ENCODE measurements around the gene CAB39.
"Not testable (repeated sequence)": the region's sequence is repeated elsewhere in the genome, so short reads cannot be mapped to it uniquely, and the experiment has no call there.

Gene CAB39

DNA sequence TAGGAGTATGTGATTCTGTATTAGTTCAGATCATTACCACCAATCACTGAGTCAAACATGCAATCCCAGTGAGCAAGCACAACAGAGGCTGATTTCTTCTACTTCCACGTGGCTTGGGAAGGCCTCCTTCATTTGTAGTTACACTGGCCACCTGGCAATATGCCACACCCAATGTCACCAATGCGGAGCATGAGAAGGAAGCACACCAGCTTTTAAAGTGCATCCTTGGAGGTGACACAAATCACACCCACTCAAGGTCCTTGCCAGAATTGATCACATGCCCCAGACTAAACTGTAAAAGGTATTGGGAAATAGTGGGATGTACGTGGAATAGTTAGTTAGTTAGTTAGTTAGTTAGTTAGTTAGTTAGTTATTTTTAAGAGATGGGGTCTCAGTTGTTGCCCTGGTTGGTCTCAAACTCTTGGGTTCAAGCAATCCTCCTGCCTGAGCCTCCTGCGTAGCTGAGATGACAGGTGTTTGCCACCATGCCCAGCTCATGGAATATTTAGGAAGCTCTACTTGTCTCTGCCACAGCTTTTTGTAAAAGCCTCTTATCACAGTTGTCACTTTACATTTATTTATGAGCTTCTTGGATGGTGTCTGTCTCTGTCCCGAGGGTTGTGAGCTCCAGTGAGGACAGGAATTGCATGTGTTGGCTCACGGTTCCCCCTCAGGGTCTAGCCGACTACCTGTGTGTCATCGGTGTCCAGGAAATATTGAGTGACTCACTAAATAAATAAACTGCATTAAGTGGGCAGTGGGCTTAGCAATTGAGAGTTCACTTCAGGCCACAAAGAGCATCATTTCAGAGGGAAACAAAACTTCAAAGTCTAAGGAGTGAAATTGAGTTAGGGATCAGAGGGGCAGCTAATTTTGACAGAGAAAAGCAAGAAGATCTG, 28.1 kb upstream of the CAB39 start:
- no peak for DNase-seq (ENCODE audit: low spot score)

- no peak for DNase-seq (ENCODE audit: low spot score)
Observed at GRCh38 chr2:230685178-230685577, 27.5 kb upstream of the CAB39 start.

DNA sequence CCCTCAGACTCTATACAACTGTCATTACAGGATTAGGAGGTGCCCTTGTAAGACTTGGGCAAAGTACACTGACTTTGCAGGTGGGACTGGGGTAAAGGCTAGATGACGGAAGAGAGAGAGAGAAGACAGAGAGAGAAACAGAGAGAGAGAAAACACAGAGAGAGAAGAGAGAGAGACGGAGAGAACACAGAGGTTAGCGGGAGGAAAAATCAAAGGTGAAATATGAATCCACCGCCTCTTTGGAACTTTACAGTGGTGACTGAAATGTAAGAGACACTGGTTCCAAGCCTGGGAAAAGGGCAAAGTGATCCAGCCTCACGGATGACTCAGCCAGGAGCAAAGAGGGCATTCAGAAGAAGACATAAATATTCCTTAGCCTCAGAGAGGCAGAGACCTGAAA, 25.1 kb upstream of the CAB39 start:
- DNase-seq (ENCODE audit: low spot score): no peak

GRCh38 chr2:230688490-230688889, 24.2 kb upstream of the CAB39 start:
- DNase-seq (ENCODE audit: low spot score): no peak

GRCh38 chr2:230690439-230690838, 22.2 kb upstream of the CAB39 start:
- DNase-seq (ENCODE audit: low spot score): no peak

DNA sequence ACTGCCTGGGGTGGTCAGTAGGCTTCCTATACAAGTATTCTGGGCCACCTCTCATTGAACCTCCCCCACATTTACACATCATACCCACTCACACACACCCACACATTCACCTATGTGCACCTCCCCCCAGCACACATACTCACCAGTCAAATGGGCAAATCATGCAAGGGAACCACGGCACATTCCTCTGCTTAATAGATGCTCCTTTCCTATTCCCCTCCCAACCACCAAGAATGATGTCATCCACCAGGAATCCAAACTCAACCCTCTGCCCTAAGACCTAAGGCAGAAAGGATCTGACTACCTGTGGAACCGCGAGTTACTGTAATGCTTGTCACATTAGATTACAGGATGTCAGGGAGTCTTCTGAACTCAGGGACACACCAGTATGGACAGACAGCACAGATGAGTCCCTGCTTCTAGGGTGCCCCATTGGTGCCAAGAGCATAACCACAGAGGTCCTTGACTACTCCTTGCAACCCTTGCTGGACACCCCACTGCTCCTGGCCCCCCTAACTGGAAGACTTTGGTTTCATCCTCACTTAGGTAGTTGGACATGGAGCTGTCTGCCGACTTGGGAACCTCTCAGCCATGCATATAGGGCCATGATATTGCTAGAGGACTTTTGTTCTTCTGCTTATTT, 21.5 kb upstream of the CAB39 start:
- no peak for DNase-seq (ENCODE audit: low spot score)

- DNase-seq (ENCODE audit: low spot score): no peak
Observed at GRCh38 chr2:230692760-230693159, 19.9 kb upstream of the CAB39 start.

DNA sequence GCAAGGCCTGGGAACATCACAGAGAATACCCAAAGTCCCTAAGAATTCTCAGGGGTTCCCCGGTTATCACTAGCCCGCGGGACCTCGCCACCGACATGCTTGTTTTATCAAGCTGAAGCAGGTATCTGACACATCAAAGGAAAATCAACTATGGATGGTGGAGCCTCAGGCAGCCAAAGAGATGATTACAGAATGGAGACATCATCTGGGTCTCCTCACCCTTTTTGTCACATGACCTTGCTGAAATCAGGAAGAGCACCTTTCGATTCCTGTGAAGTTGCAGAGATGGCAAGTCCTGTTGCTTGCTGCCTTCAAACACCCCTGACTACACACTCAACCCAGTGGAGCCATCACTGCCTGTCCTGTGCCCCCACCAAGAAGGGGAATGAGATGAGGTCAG, 19.2 kb upstream of the CAB39 start:
- no peak for DNase-seq (ENCODE audit: low spot score)

DNA sequence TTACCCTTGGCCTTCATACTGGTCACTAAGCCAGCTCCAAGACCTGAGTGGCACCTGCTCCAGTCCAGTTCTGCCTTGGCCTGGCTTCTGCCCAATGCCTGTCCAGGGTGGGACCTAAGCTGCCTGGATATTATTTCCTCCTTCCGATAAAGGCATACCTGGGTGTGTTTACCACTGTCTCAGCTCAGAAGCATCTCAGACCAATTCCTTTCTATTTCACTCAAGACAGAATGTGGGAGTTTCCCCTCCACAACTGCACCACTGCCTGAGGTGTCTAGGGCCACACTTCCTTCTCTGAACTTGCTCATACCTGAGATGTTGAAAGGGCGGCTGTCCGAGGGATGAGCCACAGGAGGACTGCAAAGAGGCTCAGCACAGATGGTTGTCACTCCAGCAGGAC, 18.4 kb upstream of the CAB39 start:
- DNase-seq (ENCODE audit: low spot score): no peak

GRCh38 chr2:230695551-230695950, 17.1 kb upstream of the CAB39 start:
- DNase-seq (ENCODE audit: low spot score): no peak

DNA sequence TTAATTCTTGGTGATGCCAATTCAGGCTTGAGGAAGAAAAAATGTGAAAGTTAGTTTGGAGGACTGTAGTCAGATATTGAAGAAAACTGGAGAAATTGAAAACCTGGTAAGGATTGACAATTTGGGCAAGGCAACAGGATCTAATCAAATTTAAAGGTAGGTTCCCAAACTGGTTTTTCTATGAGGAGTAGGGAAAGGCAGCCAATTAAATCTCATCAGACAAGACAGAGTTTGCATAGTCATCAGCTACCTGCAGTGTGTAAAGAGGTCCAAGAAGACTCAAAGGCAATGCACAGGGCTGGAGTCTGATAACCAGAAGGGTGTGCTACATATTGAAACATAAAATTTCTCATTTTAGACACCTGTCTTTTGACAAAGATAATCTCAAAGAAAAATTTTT, 16.0 kb upstream of the CAB39 start:
- DNase-seq (ENCODE audit: low spot score): no peak

- DNase-seq (ENCODE audit: low spot score): no peak
Observed at GRCh38 chr2:230697676-230698075, 15.0 kb upstream of the CAB39 start.

DNA sequence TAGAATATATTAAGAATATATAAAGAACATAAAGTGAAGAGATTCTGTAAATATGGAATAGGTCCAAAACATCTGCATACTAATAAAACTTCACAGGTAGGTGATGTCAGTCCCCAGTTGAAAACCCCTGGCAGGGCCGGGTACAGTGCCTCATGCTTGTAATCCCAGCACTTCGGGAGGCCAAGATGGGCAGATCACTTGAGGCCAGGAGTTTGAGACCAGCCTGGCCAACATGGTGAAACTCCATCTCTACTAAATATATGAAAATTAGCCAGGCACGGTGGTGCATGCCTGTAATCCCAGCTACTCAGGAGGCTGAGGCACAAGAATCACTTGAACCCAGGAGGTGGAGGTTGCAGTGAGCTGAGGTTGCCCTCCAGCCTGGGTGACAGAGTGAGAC, 13.9 kb upstream of the CAB39 start:
- not testable (repeated sequence) for DNase-seq (ENCODE audit: low spot score)

- DNase-seq (ENCODE audit: low spot score): no peak
Observed at GRCh38 chr2:230700447-230700846, 12.2 kb upstream of the CAB39 start.

- no peak for DNase-seq (ENCODE audit: low spot score)
Observed at GRCh38 chr2:230701308-230701707, 11.3 kb upstream of the CAB39 start.

DNA sequence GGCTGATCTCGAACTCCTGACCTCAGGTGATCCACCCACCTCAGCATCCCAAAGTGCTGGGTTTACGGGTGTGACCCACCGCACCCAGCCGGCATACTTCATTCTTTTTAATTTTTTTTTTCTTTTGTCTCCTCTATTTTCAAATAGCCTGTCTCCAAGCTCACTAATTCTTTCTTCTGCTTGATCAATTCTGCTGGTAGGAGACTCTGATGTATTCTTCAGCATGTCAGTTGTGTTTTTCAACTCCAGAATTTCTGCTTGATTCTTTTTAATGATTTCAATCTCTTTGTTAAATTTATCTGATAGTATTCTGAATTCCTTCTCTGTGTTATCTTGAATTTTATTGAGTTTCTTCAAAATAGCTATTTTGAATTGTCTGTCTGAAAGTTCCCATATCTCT, 10.2 kb upstream of the CAB39 start:
- DNase-seq (ENCODE audit: low spot score): not testable (repeated sequence)

DNA sequence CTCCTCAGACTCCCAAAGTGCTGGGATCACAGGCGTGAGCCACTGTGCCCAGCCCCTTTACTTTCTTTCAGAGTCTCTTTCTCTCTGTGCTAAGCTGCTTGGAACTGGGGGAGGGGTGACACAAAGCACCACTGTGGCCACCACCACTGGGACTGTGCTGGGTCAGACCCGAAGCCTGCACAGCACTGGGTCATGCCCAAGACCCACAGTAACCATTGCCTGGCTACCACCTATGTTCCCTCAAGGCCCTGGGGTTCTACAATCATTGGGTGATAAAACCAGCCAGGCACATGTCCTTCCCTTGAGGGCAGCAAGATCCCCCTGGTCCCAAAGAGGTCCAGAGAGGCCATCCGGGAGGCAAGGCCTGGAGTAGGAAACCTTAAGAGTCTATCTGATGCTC, 9.1 kb upstream of the CAB39 start:
- no peak for DNase-seq (ENCODE audit: low spot score)

GRCh38 chr2:230706053-230706521, 6.6 kb upstream of the CAB39 start:
- no peak for DNase-seq (ENCODE audit: low spot score)

GRCh38 chr2:230706966-230707365, 5.7 kb upstream of the CAB39 start:
- DNase-seq (ENCODE audit: low spot score): no peak

- DNase-seq (ENCODE audit: low spot score): no peak
Observed at GRCh38 chr2:230708204-230708603, 4.4 kb upstream of the CAB39 start.

DNA sequence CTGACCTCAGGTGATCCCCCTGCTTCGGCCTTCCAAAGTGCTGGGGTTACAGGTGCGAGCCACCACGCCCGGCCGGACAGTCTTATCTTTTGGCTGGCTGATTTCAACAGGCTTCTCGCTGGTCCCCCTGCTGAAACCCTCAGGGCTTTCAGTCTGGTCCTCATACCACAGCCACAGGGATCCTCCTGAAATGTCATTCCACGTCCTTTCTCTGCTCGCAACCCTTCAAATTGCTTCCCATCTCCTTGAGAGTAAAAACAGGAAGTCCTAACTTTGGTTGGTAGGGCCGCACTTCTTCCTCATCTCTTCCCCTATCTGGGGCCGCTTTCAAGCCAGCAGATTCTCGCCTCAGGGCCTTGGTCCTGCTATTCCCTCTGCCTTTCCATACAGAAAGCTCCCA, 1.4 kb upstream of the CAB39 start:
- no peak for DNase-seq (ENCODE audit: low spot score)

- DNase-seq (ENCODE audit: low spot score): peak; percentile 65
Observed at GRCh38 chr2:230713331-230714135, 891 bp downstream of the CAB39 start.

GRCh38 chr2:230714136-230714480, 1.5 kb downstream of the CAB39 start:
- DNase-seq (ENCODE audit: low spot score): no peak
